HepG2 (cell line): Measurements from ENCODE around the gene SEMA6B. TPM values are rescaled to one million over a fixed set of nuclear protein-coding genes. Genes with fewer than 3 reads are reported as not detected.

ENCODE experiments used
- FOSL2 ChIP-seq: sonication (generic); formaldehyde crosslinking; IDR thresholded peaks from 2 replicates; pipeline ENCODE4 v1.4.0; 2020; ENCODE audit warnings: missing genetic modification reagents
- GABPB1 ChIP-seq: IDR thresholded peaks from 2 replicates; pipeline ENCODE4 v1.6.1; 2016; ENCODE audit warnings: mild to moderate bottlenecking, missing genetic modification reagents, moderate library complexity, missing compliant biosample characterization
- HBP1 ChIP-seq: IDR thresholded peaks from 2 replicates; pipeline ENCODE4 v1.6.1; 2016; ENCODE audit warnings: low read depth, control low read depth
- HMGXB4 ChIP-seq, 2 experiments: sonication (generic) in 1 of 2; formaldehyde crosslinking in 1 of 2; IDR thresholded peaks; 2 replicates each; pipeline versions ENCODE4 v1.4.0 to v1.6.1; 2018 to 2020; ENCODE audit warnings: missing genetic modification reagents in 2 of 2, borderline replicate concordance in 1 of 2, low read depth in 1 of 2, mild to moderate bottlenecking in 1 of 2, missing biosample characterization in 1 of 2
- MXD4 ChIP-seq: IDR thresholded peaks from 2 replicates; pipeline ENCODE4 v1.6.1; 2016; ENCODE audit warnings: mild to moderate bottlenecking, missing biosample characterization, missing genetic modification reagents
- PRDM10 ChIP-seq: sonication (generic); formaldehyde crosslinking; IDR thresholded peaks from 2 replicates; pipeline ENCODE4 v1.4.0; 2020; ENCODE audit warnings: low read depth, missing genetic modification reagents
- THAP7 ChIP-seq: sonication (generic); formaldehyde crosslinking; IDR thresholded peaks from 2 replicates; pipeline ENCODE4 v1.8.1; 2023; ENCODE audit warnings: mild to moderate bottlenecking, missing genetic modification reagents
- ZFP91 ChIP-seq: sonication (generic); formaldehyde crosslinking; IDR thresholded peaks from 2 replicates; pipeline ENCODE4 v1.9.0; 2022; ENCODE audit warnings: missing genetic modification reagents, mild to moderate bottlenecking, borderline replicate concordance
- ZNF263 ChIP-seq: sonication (generic); formaldehyde crosslinking; IDR thresholded peaks from 2 replicates; pipeline ENCODE4 v1.4.0; 2020; ENCODE audit warnings: missing genetic modification reagents
- ZNF572 ChIP-seq: sonication (generic); formaldehyde crosslinking; IDR thresholded peaks from 2 replicates; pipeline ENCODE4 v1.5.1; 2020; ENCODE audit warnings: mild to moderate bottlenecking, missing genetic modification reagents
- ZNF580 ChIP-seq: IDR thresholded peaks from 2 replicates; pipeline ENCODE4 v1.6.1; 2016; ENCODE audit warnings: low read depth, borderline replicate concordance
- ZNF720 ChIP-seq: sonication (generic); formaldehyde crosslinking; IDR thresholded peaks from 2 replicates; pipeline ENCODE4 v1.4.0; 2020; ENCODE audit warnings: missing genetic modification reagents
- ZNF740 ChIP-seq: sonication (generic); formaldehyde crosslinking; IDR thresholded peaks from 2 replicates; pipeline ENCODE4 v1.4.0; 2020; ENCODE audit warnings: missing genetic modification reagents
- polyA plus RNA-seq, 8 experiments: library from polyadenylated mRNA; depleted of rRNA in 3 of 8; stranded (reverse) in 7 of 8; unstranded in 1 of 8; fragments of >200 nt; fragmentation: Illumina TruSeq in 4 of 8; extraction: Trizol in 4 of 8; gene quantifications; 2 replicates each; pipeline versions ENCODE4 v1.2.1 to v1.2.3, GENCODE V29; 2011 to 2016; ENCODE audit warnings: low read depth in 4 of 8, missing spikeins in 1 of 8, mixed read lengths in 1 of 8; ENCODE audit not compliant: insufficient read depth in 1 of 8
- total RNA-seq, 5 experiments: library from RNA; depleted of rRNA; stranded (reverse); fragments of >200 nt; fragmentation: Illumina TruSeq; extraction: Trizol; gene quantifications; 2 replicates each; pipeline ENCODE4 v1.2.3, GENCODE V29; 2016; ENCODE audit warnings: low read depth in 1 of 5

The SEMA6B gene
- total and polyA plus RNA-seq, 2 of the 13 experiments (the other 11 are each of a cell fraction or from before 2014, with no cell fraction given) = 45.5 to 67.1 TPM

- TF ChIP-seq PRDM10 = no peak
- TF ChIP-seq GABPB1 (CRISPR knock-in tag) = peak; percentile 56; the same call in 1 of the 2 replicates
- no peak for TF ChIP-seq ZNF720 (CRISPR knock-in tag)
- peak; percentile 62; the same call in 1 of the 2 replicates for TF ChIP-seq ZNF740 (CRISPR knock-in tag)
- no peak for TF ChIP-seq FOSL2 (CRISPR knock-in tag)
- 0 out of 2 replicates have a peak, but pooled peaks have one; percentile 60 for TF ChIP-seq HBP1
- peak; percentile 41; the same call in 1 of the 2 replicates for TF ChIP-seq ZNF263 (CRISPR knock-in tag)
- no peak for TF ChIP-seq THAP7 (CRISPR knock-in tag)
- no peak for TF ChIP-seq ZNF572 (CRISPR knock-in tag)
- peak; percentile 75; the same call in 1 of the 2 replicates for TF ChIP-seq ZNF580 (CRISPR knock-in tag)
- TF ChIP-seq HMGXB4 (CRISPR knock-in tag; IDR thresholded peaks at IDR 0.05; ENCODE audit: borderline replicate concordance in 1 of 2, low read depth in 1 of 2) = peak; percentile 75 to 82; a peak in 3 of 4 replicates
- 0 out of 2 replicates have a peak, but pooled peaks have one; percentile 32 for TF ChIP-seq ZFP91 (CRISPR knock-in tag)
- peak; percentile 44; the same call in 1 of the 2 replicates for TF ChIP-seq MXD4 (CRISPR knock-in tag)
These were observed 20.8 kb upstream of the SEMA6B start (continued) for GRCh38 chr19:4580021-4580901.
